DOHH2 (cell line): ENCODE measurements around the gene DISP1.

Experiments
- CTCF ChIP-seq: fragments of 200-600 bp; sonication (generic); IDR thresholded peaks from one replicate; pipeline ENCODE4 v1.5.1; 2014; ENCODE audit warnings: antibody characterized with exemption, mild to moderate bottlenecking, low read depth, low read length; ENCODE audit not compliant: poor library complexity, severe bottlenecking
- EZH2phosphoT487 ChIP-seq: fragments of 200-600 bp; sonication (generic); IDR thresholded peaks from 2 replicates; pipeline ENCODE4 v1.6.1; 2017; ENCODE audit warnings: borderline replicate concordance, mild to moderate bottlenecking, antibody characterized with exemption, low read length, moderate library complexity, mixed read lengths

- TF ChIP-seq CTCF (no peak), EZH2phosphoT487 (no peak)
These were observed 15.0 kb downstream of the DISP1 start for GRCh38 chr1:222829868-222830267.
